ENCODE data around the gene OR9A2. TPM values are rescaled to one million over a fixed set of nuclear protein-coding genes. Genes with fewer than 3 reads are reported as not detected.

Gene OR9A2
- total RNA-seq, 2 donors from 2014 or later, result not detected

DNA sequence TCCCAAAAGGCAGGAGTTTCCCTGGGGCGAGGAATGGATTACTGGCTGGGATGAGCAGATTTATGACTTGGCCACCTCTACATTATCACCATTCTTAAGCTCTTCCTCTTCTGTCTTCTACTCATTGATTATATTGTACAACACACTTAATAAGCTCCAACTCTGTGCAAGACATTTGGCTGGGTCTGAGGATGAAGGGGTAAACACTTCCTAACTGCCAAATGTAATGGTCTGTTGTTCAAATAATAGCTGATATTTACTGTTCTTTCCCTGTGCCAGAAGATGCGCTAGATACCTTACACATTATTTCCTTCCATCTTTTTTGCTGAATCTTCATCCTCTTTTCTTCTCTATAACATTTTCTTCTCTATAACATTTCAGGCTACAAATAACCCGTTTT is 36.8 kb upstream of the OR9A2 start:
- Histone ChIP-seq H3K27me3 (no peaks in the 10 kb centered on the region), H3K4me1 (no peaks in the 10 kb centered on the region), H3K9ac (ENCODE audit: low read depth in 2 of 2, low read length in 2 of 2) (no peak overlapping the region), H3K4me3 (no peak overlapping the region), H3K27ac (no peak overlapping the region), H3K36me3 (no peaks in the 10 kb centered on the region), H3K9me3 (no peaks in the 10 kb centered on the region)
- DNase-seq, result no peak
- intact Hi-C loops (cut with DNase I), result no loop called here
- TF ChIP-seq, protein P1, sequence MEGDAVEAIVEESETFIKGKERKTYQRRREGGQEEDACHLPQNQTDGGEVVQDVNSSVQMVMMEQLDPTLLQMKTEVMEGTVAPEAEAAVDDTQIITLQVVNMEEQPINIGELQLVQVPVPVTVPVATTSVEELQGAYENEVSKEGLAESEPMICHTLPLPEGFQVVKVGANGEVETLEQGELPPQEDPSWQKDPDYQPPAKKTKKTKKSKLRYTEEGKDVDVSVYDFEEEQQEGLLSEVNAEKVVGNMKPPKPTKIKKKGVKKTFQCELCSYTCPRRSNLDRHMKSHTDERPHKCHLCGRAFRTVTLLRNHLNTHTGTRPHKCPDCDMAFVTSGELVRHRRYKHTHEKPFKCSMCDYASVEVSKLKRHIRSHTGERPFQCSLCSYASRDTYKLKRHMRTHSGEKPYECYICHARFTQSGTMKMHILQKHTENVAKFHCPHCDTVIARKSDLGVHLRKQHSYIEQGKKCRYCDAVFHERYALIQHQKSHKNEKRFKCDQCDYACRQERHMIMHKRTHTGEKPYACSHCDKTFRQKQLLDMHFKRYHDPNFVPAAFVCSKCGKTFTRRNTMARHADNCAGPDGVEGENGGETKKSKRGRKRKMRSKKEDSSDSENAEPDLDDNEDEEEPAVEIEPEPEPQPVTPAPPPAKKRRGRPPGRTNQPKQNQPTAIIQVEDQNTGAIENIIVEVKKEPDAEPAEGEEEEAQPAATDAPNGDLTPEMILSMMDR (IDR thresholded peaks at IDR 0.05), result no peak

DNA sequence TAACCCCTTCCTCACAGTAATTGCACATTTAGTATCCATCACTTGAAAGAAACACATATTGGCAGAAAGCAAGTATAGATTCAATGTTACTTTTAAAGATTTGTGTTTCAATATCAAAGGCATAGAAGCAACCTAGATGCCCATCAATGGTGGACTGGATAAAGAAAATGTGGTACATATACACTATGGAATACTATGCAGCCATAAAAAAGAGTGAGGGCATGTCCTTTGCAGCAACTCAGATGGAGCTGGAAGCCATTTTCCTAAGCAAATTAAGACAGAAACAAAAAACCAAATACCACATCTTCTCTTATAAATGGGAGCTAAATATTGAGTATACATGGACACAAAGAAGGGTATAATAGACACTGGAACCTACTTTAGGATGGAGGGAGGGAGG is 28.8 kb upstream of the OR9A2 start:
- intact Hi-C loops (cut with DNase I), result no loop called here
- H3K9me3 ChIP-seq, result no peaks in the 10 kb centered on the region
- H3K9ac ChIP-seq (ENCODE audit: low read depth in 2 of 2, low read length in 2 of 2), result no peak overlapping the region
- no peaks in the 10 kb centered on the region for H3K4me1 ChIP-seq
- H3K36me3 ChIP-seq, result no peaks in the 10 kb centered on the region
- no peak overlapping the region for H3K4me3 ChIP-seq
- H3K27ac ChIP-seq, result no peak overlapping the region
- no peak for DNase-seq
- TF ChIP-seq, protein P1 (IDR thresholded peaks at IDR 0.05), result no peak
- no peaks in the 10 kb centered on the region for H3K27me3 ChIP-seq

DNA sequence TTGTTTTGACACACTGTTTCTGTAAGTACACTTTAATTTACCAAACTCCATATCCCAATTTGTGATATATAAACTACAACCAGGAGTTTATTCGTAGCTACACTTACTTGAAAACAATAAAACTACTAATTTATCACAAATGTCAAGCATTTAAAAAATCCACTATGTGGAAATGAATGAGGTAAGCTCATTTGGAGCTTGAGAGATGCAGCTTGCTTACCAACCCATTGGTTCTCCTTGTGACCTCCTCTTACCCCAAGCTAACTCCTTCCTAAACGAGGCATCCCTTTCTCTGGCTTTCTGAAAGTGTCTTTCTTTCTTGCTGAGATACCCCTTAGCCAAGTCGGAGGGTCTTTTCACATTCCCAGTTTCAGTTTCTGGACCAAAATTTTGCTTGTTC is 27.7 kb upstream of the OR9A2 start:
- DNase-seq, result no peak
- no peak overlapping the region for H3K27ac ChIP-seq
- no peaks in the 10 kb centered on the region for H3K27me3 ChIP-seq
- H3K9ac ChIP-seq (ENCODE audit: low read depth in 2 of 2, low read length in 2 of 2), result no peak overlapping the region
- intact Hi-C loops (cut with DNase I), result no loop called here
- H3K9me3 ChIP-seq, result no peaks in the 10 kb centered on the region
- no peak overlapping the region for H3K4me3 ChIP-seq
- TF ChIP-seq, protein P1 (IDR thresholded peaks at IDR 0.05), result no peak
- no peaks in the 10 kb centered on the region for H3K4me1 ChIP-seq
- H3K36me3 ChIP-seq, result no peaks in the 10 kb centered on the region

DNA sequence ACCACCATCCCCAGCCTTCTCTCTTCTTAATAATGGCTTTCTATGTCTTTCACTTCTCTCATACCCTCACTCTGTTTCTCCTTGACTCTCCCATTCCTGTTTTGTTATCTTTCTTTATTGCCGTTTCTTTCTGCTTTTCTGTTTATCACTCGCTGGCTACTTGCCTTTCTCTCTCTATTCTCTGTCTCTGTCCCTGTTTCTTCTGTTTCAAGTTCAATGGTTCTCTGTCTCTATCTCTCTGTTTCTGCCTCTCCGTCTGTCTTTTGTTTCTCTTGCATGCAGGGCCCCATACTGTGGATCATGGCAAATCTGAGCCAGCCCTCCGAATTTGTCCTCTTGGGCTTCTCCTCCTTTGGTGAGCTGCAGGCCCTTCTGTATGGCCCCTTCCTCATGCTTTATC is 25.1 kb upstream of the OR9A2 start, which contains the start of gene OR6V1:
TSS of gene OR6V1 (plus strand) at position 301 of the 400 bp plus-strand sequence. CDS start at position 301, 0 bp downstream.
- Histone ChIP-seq H3K4me1 (no peaks in the 10 kb centered on the region), H3K9ac (ENCODE audit: low read depth in 2 of 2, low read length in 2 of 2) (no peak within 1 kb of the TSS), H3K27ac (no peak within 1 kb of the TSS), H3K27me3 (no peaks in the 10 kb centered on the region), H3K9me3 (no peaks in the 10 kb centered on the region), H3K4me3 (no peak within 1 kb of the TSS), H3K36me3 (no peaks in the 10 kb centered on the region)
- TF ChIP-seq, protein P1 (IDR thresholded peaks at IDR 0.05), result no peak
- no peak for DNase-seq
- intact Hi-C loops (cut with DNase I), result no loop called here

DNA sequence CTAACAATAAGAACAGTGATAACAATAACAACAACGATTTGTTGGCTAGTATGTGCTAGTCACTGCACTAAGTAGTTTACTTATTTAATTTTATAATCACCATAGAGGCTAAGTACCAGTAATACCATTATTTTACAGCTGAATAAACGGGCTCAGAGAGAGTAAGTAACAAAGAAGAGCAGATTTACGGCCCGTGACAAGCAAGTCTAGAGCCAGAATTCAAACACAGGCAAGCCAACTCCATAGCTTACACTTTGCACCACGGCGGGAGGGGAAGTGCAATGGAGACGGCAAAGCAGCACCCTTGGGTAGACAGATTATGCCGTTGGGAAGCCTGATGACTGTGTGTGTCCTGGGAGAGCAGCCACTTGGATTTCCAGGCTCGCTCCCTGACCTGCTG is 24.0 kb upstream of the OR9A2 start:
- Histone ChIP-seq H3K9ac (ENCODE audit: low read depth in 2 of 2, low read length in 2 of 2) (no peak overlapping the region), H3K27me3 (no peaks in the 10 kb centered on the region), H3K36me3 (no peaks in the 10 kb centered on the region), H3K9me3 (no peaks in the 10 kb centered on the region), H3K27ac (no peak overlapping the region), H3K4me1 (no peaks in the 10 kb centered on the region), H3K4me3 (no peak overlapping the region)
- no peak for DNase-seq
- intact Hi-C loops (cut with DNase I), result no loop called here
- TF ChIP-seq, protein P1 (IDR thresholded peaks at IDR 0.05), result no peak

DNA sequence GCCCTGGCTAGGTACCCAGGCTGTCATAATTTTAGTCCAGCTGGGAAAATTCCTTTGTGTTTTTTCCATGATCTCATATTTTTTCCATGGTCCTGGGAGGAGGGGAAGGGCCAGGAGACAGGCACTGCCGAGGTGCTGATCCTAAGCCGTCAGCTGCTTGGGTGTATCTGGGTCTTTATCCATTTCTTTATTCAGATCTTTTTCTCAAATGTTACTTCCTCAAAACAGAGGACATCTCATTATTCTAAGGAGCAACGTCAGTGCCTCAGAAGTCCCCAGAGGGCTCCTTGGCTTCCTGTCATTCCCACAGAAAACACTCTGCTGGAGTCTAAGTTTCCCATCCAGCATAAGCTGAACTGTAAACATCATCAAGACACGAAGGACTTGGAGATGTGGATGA is 22.4 kb upstream of the OR9A2 start:
- intact Hi-C loops (cut with DNase I), result no loop called here
- H3K27ac ChIP-seq, result no peak overlapping the region

More for the DNA sequence above, 22.4 kb upstream of the OR9A2 start:
- no peak overlapping the region for H3K4me3 ChIP-seq
- DNase-seq, result no peak
- no peaks in the 10 kb centered on the region for H3K36me3 ChIP-seq
- no peaks in the 10 kb centered on the region for H3K27me3 ChIP-seq
- TF ChIP-seq, protein P1 (IDR thresholded peaks at IDR 0.05), result no peak
- H3K4me1 ChIP-seq, result no peaks in the 10 kb centered on the region
- no peak overlapping the region for H3K9ac ChIP-seq (ENCODE audit: low read depth in 2 of 2, low read length in 2 of 2)
- H3K9me3 ChIP-seq, result no peaks in the 10 kb centered on the region

Data from colonic mucosa (tissue), 4 donors.